Measurements from ENCODE around the gene ITGA3.

- TF ChIP-seq, protein P1, sequence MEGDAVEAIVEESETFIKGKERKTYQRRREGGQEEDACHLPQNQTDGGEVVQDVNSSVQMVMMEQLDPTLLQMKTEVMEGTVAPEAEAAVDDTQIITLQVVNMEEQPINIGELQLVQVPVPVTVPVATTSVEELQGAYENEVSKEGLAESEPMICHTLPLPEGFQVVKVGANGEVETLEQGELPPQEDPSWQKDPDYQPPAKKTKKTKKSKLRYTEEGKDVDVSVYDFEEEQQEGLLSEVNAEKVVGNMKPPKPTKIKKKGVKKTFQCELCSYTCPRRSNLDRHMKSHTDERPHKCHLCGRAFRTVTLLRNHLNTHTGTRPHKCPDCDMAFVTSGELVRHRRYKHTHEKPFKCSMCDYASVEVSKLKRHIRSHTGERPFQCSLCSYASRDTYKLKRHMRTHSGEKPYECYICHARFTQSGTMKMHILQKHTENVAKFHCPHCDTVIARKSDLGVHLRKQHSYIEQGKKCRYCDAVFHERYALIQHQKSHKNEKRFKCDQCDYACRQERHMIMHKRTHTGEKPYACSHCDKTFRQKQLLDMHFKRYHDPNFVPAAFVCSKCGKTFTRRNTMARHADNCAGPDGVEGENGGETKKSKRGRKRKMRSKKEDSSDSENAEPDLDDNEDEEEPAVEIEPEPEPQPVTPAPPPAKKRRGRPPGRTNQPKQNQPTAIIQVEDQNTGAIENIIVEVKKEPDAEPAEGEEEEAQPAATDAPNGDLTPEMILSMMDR (IDR thresholded peaks at IDR 0.05; ENCODE audit: poor library complexity), result no peak
- TF ChIP-seq EZH2 (IDR thresholded peaks at IDR 0.05; ENCODE audit: borderline replicate concordance), result no peak
Observed at GRCh38 chr17:50075446-50076032, 19.6 kb downstream of the ITGA3 start.

All from hepatocyte (in vitro differentiated cells).